Nephron (organoid): ENCODE data around the gene CBARP.
A peak's percentile ranks its signal among the peaks of the same experiment; 100 is the strongest.

Experiments used
- H3K27ac Mint-ChIP-seq, 3 experiments: 2 replicates each; pipeline ENCODE4 v1.8.0; 2020; ENCODE audit warnings: mixed read lengths in 3 of 3, mild to moderate bottlenecking in 2 of 3, moderate library complexity in 1 of 3
- H3K27me3 Mint-ChIP-seq: 2 replicates; pipeline ENCODE4 v1.8.0; 2021; ENCODE audit warnings: low read depth, mild to moderate bottlenecking, moderate library complexity, mixed read lengths
- H3K36me3 Mint-ChIP-seq: 2 replicates; pipeline ENCODE4 v1.8.0; 2020; ENCODE audit warnings: low read depth, mixed read lengths
- H3K4me1 Mint-ChIP-seq: 2 replicates; pipeline ENCODE4 v1.8.0; 2020; ENCODE audit warnings: mixed read lengths
- H3K4me3 Mint-ChIP-seq, 3 experiments: 2 replicates each; pipeline ENCODE4 v1.8.0; 2020; ENCODE audit warnings: mild to moderate bottlenecking in 3 of 3, mixed read lengths in 3 of 3, moderate library complexity in 2 of 3
- H3K9me3 Mint-ChIP-seq: 2 replicates; pipeline ENCODE4 v1.8.0; 2020; ENCODE audit warnings: mixed read lengths
- CTCF ChIP-seq, 3 experiments: fragments of 200-600 bp; sonication (generic); IDR thresholded peaks; one replicate each; pipeline ENCODE4 v1.5.0; 2021; ENCODE audit warnings: antibody characterized with exemption in 3 of 3; ENCODE audit not compliant: unreplicated experiment in 3 of 3

The CBARP gene

GRCh38 chr19:1237754-1238368, at the start of gene CBARP:
Gene CBARP, minus strand, starts transcription at chr19:1238005. Its CDS starts 1,905 bp downstream, at chr19:1236100.
- Mint-ChIP-seq H3K9me3 (no peaks in the 10 kb centered on the region), H3K27me3 (no peaks in the 10 kb centered on the region), H3K4me1 (peaks cover 15% of the 10 kb centered on the region), H3K4me3 (peak within 1 kb of the TSS; percentile 82 to 86 (median 86)), H3K36me3 (no peaks in the 10 kb centered on the region), H3K27ac (peak within 1 kb of the TSS; percentile 46 to 77 (median 74))
- no peak for TF ChIP-seq CTCF (IDR thresholded peaks at IDR 0.05; ENCODE audit: unreplicated experiment in 3 of 3)

DNA sequence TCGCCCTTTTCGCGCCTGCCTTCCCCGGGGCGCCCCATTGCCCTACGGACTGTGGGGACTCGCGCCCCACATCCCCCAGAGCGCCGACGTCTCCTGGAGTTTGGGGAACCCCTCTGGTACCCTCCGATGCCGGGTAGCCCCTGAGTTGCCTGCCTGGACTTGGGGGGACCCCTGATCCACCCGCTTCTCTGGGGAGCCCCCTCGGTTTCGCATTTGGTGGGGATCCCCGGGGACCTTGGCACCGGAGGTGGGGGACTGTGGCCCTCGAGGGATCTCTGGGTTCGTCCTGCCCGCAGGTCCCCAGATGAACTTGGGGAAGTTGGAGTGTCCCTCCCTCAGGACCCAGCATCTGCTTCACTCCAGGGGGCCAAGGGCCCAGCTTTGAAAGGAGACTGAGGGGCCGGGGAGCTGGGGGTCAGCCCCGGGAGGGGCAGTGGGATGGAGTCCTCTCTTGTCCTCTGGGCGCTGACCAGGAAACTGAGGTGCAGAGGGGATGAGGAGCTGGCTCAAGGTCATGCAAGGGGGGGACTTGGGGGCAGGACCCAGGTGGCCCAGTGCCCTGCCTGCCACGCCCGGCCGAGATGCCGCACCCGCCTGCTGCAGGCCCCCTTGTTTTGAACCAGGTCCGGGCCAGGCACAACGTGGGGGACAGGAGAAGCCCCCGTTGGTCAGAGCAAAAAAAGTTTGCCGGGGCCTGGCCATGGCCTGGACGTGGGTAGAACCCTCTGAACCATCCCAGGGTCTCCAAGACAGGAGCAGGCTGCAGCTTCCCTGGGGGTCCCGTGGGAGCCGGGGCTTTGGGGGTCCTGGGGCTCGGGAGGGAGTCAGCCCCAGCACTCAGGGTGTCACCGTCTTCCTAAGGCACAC, 48.9 kb upstream of the CBARP start:
- Mint-ChIP-seq H3K9me3 (no peaks in the 10 kb centered on the region), H3K4me1 (peaks cover 10% of the 10 kb centered on the region), H3K36me3 (no peaks in the 10 kb centered on the region), H3K4me3 (peak overlapping the region; percentile 79 to 86 (median 79)), H3K27ac (no peak overlapping the region), H3K27me3 (peaks cover 6% of the 10 kb centered on the region)
- no peak for TF ChIP-seq CTCF (IDR thresholded peaks at IDR 0.05; ENCODE audit: unreplicated experiment in 3 of 3)

DNA sequence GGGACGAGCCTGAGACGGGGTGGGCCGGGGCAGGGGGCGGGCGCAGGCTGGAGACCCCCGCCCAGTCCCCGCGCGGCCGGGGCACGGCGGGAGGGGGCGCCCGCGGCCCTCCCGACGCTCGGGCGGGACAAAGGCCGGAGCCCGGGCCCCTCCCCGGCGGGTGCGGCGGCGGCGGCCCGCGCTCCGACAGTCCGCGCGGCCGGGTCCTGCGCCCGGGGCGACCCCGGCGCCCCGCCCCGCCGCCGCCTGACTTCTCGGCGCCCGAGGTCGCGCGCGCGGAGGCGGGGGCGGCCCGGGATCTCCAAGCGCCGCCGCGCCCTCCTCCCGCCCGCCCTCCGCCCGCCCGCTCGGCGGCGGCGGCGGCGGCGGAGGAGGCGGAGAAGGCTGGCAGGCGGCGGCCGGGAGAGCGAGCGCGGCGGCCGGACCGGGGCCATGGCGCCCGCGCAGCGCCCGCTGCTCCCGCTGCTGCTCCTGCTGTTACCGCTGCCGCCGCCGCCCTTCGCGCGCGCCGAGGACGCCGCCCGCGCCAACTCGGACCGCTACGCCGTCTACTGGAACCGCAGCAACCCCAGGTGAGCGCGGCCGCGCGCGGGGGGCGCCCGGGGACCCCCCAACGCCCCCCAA, 48.0 kb upstream of the CBARP start, which contains the start of gene EFNA2:
EFNA2 (plus strand) TSS at position 137 of the 624 bp plus-strand sequence; CDS start at position 433, 296 bp downstream.
- H3K36me3 Mint-ChIP-seq: no peaks in the 10 kb centered on the region
- H3K27me3 Mint-ChIP-seq: peaks cover 6% of the 10 kb centered on the region
- peak within 1 kb of the TSS; percentile 84 to 86 (median 86) for H3K4me3 Mint-ChIP-seq
- peaks cover 10% of the 10 kb centered on the region for H3K4me1 Mint-ChIP-seq
- no peak for TF ChIP-seq CTCF (IDR thresholded peaks at IDR 0.05; ENCODE audit: unreplicated experiment in 3 of 3)
- H3K27ac Mint-ChIP-seq: peak within 1 kb of the TSS; percentile 64 to 68 (median 64)
- no peaks in the 10 kb centered on the region for H3K9me3 Mint-ChIP-seq

DNA sequence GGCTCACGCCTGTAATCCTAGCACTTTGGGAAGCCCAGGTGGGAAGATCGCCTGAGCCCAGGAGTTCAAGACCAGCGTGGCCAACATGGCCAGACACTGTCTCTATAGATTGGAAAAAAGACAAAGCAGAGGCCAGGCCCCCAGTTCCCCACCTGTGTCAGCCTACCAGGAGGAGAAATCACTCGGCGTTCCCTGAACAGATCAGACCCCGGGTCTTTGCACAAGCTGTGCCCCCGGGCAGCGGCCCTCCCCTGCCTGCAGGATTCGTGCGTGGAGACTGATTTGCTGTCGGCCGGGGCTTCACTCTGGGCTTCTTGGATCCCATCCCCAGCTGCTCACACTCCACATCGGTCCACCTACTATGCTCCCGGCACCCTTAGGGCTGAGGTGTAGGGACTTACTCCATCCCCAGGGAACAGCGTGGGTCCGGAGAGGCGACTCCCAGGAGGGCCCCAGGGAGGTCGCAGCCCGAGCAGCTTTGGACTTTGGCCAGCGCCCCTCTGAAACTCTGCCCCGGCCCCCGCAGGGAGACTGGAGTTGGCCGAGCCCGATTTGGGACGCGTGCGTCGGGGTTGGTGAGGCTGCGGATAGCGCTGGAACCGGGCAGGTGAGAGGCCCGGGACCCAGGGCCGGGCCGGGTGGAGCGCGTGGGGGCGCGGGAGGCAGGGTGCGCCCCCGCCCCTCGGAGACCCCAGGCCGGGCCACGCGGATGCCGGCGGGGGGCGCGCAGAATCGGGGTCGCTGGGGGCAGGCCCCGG, 47.4 kb upstream of the CBARP start:
- Mint-ChIP-seq H3K4me3 (peak overlapping the region; percentile 82 to 86 (median 84)), H3K27ac (peak overlapping the region; percentile 64 to 68 (median 64)), H3K36me3 (no peaks in the 10 kb centered on the region), H3K9me3 (no peaks in the 10 kb centered on the region), H3K27me3 (peaks cover 10% of the 10 kb centered on the region), H3K4me1 (peaks cover 14% of the 10 kb centered on the region)
- no peak for TF ChIP-seq CTCF (IDR thresholded peaks at IDR 0.05; ENCODE audit: unreplicated experiment in 3 of 3)

GRCh38 chr19:1284293-1284978, 46.6 kb upstream of the CBARP start:
- Mint-ChIP-seq H3K4me3 (peak overlapping the region; percentile 82 to 86 (median 84)), H3K27ac (peak overlapping the region; percentile 64 to 68 (median 64)), H3K4me1 (peaks cover 19% of the 10 kb centered on the region), H3K9me3 (no peaks in the 10 kb centered on the region), H3K36me3 (peaks cover 4% of the 10 kb centered on the region), H3K27me3 (peaks cover 10% of the 10 kb centered on the region)
- no peak for TF ChIP-seq CTCF (IDR thresholded peaks at IDR 0.05; ENCODE audit: unreplicated experiment in 3 of 3)
